ENCODE measurements around the gene IBA57.

IBA57 gene

GRCh38 chr1:228197555-228198147 lies 32.0 kb downstream of the IBA57 start:
- no peak for DNase-seq

GRCh38 chr1:228198977-228199590 lies 33.5 kb downstream of the IBA57 start:
- DNase-seq = no peak

DNA sequence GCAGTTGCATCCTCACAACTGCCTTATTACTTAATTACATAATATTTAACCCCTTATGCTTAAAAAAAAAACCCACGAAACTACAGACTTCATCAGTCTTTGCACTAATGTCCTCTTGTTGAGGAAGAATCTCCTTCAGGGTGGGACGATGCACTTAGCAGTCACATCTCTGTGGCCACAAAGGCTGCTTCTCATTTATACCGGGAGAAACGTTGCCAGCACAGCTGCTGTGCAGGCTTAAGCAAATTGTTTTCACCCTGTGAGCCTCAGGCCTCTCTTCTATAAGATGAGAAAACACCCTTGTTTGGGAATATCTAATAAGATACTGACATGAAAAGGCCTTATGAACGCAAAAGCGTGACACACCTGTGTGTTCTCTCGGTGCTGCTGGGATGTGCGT lies 39.4 kb downstream of the IBA57 start:
- DNase-seq = no peak

- DNase-seq = no peak
Measured at GRCh38 chr1:228205526-228206436, 40.2 kb downstream of the IBA57 start.

DNA sequence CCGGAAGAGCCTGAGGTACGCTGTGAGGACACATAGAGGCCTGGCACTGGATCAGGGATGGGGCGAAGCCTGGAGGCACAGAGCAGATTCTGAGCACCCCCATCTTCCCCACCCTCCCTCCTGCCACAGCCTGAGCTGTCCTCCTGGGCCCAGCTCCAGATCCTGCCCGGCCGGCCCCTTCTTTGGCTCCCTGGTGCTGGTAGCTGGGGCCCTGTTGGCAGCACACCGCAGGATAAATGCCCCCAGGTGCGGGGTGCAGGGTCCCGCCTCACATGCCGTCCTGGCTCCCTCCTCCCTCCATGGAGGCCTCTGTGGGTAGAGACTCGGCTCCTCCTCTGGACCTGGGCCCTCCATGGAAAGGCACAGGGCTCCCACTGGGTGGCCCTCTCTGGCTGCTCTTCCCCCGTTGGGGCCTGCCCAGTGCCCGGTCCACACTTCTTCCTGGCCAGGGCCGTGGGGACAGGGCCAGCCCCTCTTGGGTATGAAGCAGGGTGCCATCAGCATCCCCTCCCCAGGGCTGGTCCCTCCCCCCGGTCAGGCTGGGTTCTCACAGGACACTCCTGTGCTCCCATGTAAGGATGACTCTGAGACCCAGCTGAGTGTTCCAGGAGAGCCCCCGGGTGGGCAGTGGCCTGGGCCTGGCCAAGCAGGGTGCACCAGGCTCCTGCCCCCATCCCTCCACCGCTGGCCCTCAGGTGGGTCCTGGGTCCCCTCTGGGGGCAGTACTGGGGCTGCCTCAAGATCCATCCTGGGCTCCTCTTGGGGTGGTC lies 41.2 kb downstream of the IBA57 start:
- no peak for DNase-seq

- DNase-seq = no peak
Measured at GRCh38 chr1:228207381-228207810, 41.8 kb downstream of the IBA57 start.

DNA sequence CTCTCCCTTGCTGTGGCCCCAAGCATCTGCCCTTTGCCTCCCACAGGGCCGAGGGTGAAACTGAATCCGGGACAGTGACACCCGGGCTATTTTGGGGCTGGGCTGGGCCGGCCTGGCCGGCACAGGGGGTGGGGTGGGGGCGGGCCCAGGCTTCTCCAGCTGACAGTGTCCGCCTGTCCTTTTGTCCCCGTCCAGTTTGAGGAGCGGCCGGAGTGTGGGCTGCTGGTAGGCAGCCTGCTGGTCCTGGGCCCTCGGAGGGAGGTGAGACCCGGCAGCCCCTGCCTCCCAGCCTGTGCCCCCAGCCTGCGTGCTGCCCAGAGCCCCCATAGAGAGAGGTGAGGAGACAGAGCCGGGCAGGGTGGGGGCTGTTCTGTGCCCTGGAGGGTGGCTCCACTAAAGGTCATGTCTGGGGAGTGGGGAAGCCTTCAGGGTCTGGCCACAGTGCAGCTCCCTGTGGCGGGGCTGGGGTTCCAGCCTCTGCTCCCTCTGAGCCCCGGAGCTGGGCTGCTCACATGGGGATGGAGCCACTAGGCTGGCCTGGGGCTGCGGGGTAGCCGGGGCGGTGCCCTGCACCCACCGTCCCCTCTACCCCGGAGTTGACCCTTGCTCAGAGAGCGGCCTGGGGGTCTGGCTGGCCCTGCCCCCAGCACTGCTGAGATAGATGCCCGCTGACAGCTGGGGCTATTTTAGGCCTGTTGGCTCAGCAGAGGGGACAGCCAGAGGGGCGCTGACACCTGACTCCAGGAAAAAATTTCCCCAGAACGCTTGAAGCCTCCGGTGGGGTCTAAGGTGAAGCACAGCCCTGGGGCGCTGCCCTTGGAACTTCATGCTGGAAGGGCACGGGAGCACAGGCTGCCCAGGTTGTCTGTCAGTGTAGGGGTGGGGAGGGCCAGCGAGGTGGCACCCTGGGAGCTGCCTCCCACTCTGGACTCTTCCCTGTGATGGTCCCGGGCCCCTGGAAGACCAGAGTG lies 42.5 kb downstream of the IBA57 start, which contains the start of gene OBSCN:
Gene OBSCN, plus strand, starts transcription at position 194 of the 971 bp plus-strand sequence. CDS start 3,740 bp downstream, outside the sequence.
- DNase-seq = no peak

GRCh38 chr1:228208831-228209551 lies 43.4 kb downstream of the IBA57 start:
- no peak for DNase-seq

DNA sequence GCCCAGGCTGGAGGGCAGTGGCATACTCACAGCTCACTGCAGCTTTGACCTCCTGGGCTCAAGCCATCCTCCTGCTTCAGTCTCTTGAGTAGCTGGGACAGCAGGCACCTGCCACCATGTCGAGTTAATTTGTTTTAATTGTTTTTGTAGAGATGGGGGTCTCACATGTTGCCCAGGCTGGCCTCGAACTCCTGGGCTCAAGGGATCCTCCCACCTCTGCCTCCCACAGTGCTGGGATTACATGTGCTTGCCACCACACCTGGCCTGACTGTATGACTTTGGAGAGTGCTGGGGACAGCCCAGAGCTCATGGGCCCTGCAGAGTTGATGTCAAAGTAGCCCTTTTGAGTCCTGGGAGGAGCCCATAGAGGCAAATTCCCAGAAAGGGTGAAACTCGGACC lies 44.1 kb downstream of the IBA57 start:
- no peak for DNase-seq

DNA sequence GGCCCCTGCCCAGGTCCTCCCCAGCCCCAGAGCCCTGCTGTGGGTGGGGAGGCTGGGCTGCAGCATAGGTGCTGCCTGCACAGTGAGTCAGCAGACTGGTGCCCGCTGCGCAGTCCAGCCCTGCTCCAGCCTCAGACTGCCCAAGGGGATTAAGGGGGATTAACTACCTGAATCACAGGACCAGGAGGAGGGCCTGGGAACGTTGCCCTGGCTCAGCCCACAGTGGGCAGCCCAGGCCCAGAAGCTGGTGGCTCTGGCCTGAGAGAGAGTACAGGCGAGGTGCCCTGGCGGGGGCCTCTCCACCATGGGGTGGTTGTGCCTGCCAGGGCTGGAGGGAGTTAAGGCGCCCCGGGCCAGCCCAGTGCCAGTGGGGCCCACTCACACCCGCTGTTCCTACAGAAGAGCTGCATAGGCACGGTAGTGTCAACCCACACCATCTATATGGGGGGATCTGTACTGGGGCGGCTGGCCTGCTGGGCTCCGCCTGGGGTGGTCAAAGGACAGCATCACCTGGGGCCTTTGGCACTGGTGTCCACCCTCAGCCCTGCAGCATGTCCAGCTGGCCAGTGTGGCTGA lies 44.6 kb downstream of the IBA57 start:
- DNase-seq = no peak

GRCh38 chr1:228210712-228211530 lies 45.3 kb downstream of the IBA57 start:
- no peak for DNase-seq

DNA sequence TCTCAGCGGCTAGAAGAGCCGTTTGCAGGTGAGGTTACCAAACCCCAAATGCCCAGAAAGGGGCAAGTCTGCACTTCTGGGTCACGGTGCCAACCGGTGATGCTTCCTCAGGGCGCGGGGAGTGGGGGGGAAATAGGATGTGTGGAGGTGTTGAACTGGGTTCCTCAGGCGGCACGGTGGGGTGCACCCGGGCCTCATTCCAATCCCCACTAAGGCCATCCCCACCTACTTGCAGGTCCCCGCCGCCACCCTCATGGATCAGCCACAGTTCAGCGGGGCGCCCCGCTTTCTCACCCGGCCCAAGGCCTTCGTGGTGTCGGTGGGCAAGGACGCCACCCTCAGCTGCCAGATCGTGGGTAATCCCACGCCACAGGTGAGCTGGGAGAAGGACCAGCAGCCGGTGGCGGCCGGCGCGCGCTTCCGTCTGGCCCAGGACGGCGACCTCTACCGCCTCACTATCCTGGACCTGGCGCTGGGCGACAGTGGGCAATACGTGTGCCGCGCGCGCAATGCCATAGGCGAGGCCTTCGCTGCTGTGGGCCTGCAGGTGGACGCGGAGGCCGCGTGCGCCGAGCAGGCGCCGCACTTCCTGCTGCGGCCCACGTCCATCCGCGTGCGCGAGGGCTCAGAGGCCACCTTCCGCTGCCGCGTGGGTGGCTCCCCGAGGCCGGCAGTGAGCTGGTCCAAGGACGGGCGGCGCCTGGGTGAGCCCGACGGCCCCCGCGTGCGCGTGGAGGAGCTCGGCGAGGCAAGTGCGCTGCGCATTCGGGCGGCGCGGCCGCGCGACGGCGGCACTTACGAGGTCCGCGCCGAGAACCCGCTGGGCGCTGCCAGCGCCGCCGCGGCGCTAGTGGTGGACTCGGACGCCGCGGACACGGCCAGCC lies 46.2 kb downstream of the IBA57 start:
- no peak for DNase-seq

- no peak for DNase-seq
Measured at GRCh38 chr1:228212415-228212965, 46.9 kb downstream of the IBA57 start.

GRCh38 chr1:228212966-228213844 lies 47.6 kb downstream of the IBA57 start:
- DNase-seq = peak; percentile 91

- DNase-seq = no peak
Measured at GRCh38 chr1:228213917-228214808, 48.6 kb downstream of the IBA57 start.
